B cell (primary cell): ENCODE measurements around the gene GRIP1. TPM values are rescaled to one million over a fixed set of nuclear protein-coding genes. Genes with fewer than 3 reads are reported as not detected.

Experiments
- ATAC-seq: fragments of 200-7000 bp; cut with Tn5 transposase; one replicate; pipeline ENCODE4 v1.10.0; 2021; ENCODE audit warnings: low read depth, mild to moderate bottlenecking, moderate number of reproducible peaks, moderate library complexity
- CTCF ChIA-PET: fragments of 350-600 bp; sonication (Branson Sonifier 250); formaldehyde crosslinking; loops from one replicate; lab custom pipeline; 2021; ENCODE audit warnings: antibody characterized with exemption, inconsistent platforms; lab: Charles Lee
- POLR2A ChIA-PET: fragments of 350-600 bp; sonication (Branson Sonifier 250); formaldehyde crosslinking; loops from one replicate; lab custom pipeline; 2021; ENCODE audit warnings: antibody characterized with exemption; lab: Charles Lee
- DNase-seq: peaks from one replicate; pipeline ENCODE4 v3.0.0; 2013
- H2AFZ ChIP-seq: 2 replicates; pipeline ENCODE4 v1.6.1; 2012; ENCODE audit warnings: mild to moderate bottlenecking, low read depth, low read length; ENCODE audit not compliant: insufficient read depth, poor library complexity, severe bottlenecking
- H3K27ac ChIP-seq, 2 donors: 1 replicate in 1 of 2; 2 replicates in 1 of 2; pipeline ENCODE4 v1.5.1; 2012 to 2013; ENCODE audit warnings: low read length in 2 of 2, mild to moderate bottlenecking in 2 of 2, moderate library complexity in 1 of 2
- H3K27me3 ChIP-seq, 4 experiments: fragments of 200-600 bp in 1 of 4; sonication (generic) in 1 of 4; replicated peaks in 1 of 4; 1 replicate in 2 of 4; 2 replicates in 2 of 4; pipeline versions ENCODE4 v1.6.1 to v1.7.0; 2013 to 2016; ENCODE audit warnings: low read length in 3 of 4, mild to moderate bottlenecking in 2 of 4, mixed read lengths in 1 of 4, moderate library complexity in 1 of 4; ENCODE audit not compliant: insufficient read depth in 4 of 4, control insufficient read depth in 3 of 4; ENCODE audit errors: control extremely low read depth in 1 of 4
- H3K36me3 ChIP-seq, 2 experiments: replicated peaks in 1 of 2; 1 replicate in 1 of 2; 2 replicates in 1 of 2; pipeline versions ENCODE4 v1.6.1 to v1.7.1; 2013; ENCODE audit warnings: low read length in 1 of 2; ENCODE audit not compliant: insufficient read depth in 2 of 2, control insufficient read depth in 1 of 2; ENCODE audit errors: control extremely low read depth in 1 of 2, extremely low read depth in 1 of 2
- H3K4me1 ChIP-seq, 2 donors: fragments of 200-600 bp in 1 of 2; sonication (generic) in 1 of 2; 1 replicate in 1 of 2; 2 replicates in 1 of 2; pipeline versions ENCODE4 v1.5.1 to v1.6.1; 2013 to 2017; ENCODE audit warnings: low read length in 2 of 2; ENCODE audit not compliant: control insufficient read depth in 2 of 2, insufficient read depth in 2 of 2
- H3K4me2 ChIP-seq: replicated peaks from 2 replicates; pipeline ENCODE3; 2012; ENCODE audit warnings: mild to moderate bottlenecking, low read depth, low read length; ENCODE audit not compliant: poor library complexity, severe bottlenecking
- H3K4me3 ChIP-seq, 5 experiments: fragments of 200-600 bp in 1 of 5; sonication (generic) in 1 of 5; 1 replicate in 3 of 5; 2 replicates in 2 of 5; pipeline versions ENCODE4 v1.5.1 to v1.7.0; 2011 to 2016; ENCODE audit warnings: low read length in 4 of 5, mild to moderate bottlenecking in 4 of 5, low read depth in 2 of 5, control low read depth in 1 of 5, moderate library complexity in 1 of 5; ENCODE audit not compliant: insufficient read depth in 1 of 5; ENCODE audit errors: control extremely low read depth in 1 of 5, extremely low read depth in 1 of 5
- H3K79me2 ChIP-seq: fragments of 200-600 bp; sonication (generic); one replicate; pipeline ENCODE4 v1.6.0; 2016; ENCODE audit warnings: low read length; ENCODE audit not compliant: control insufficient read depth, insufficient read depth
- H3K9ac ChIP-seq: fragments of 200-600 bp; sonication (generic); 2 replicates; pipeline ENCODE4 v1.6.1; 2017; ENCODE audit warnings: mild to moderate bottlenecking, low read length, moderate library complexity
- H3K9me3 ChIP-seq, 3 donors: one replicate each; pipeline versions ENCODE4 v1.6.1 to v1.7.1; 2013; ENCODE audit warnings: low read length in 2 of 3; ENCODE audit not compliant: control insufficient read depth in 2 of 3, insufficient read depth in 1 of 3; ENCODE audit errors: control extremely low read depth in 1 of 3
- H4K20me1 ChIP-seq: 2 replicates; pipeline ENCODE4 v1.6.0; 2012; ENCODE audit warnings: mild to moderate bottlenecking, low read length; ENCODE audit not compliant: insufficient read depth, control insufficient read depth, poor library complexity, severe bottlenecking
- H3K27ac Mint-ChIP-seq: one replicate; pipeline ENCODE4 v1.8.0; 2021; ENCODE audit warnings: mixed read lengths
- H3K27me3 Mint-ChIP-seq: one replicate; pipeline ENCODE4 v1.8.0; 2021; ENCODE audit warnings: mixed read lengths
- H3K4me1 Mint-ChIP-seq: one replicate; pipeline ENCODE4 v1.8.0; 2021; ENCODE audit warnings: mixed read lengths
- H3K4me3 Mint-ChIP-seq: one replicate; pipeline ENCODE4 v1.8.0; 2021; ENCODE audit warnings: mixed read lengths
- H3K9me3 Mint-ChIP-seq: one replicate; pipeline ENCODE4 v1.8.0; 2022; ENCODE audit warnings: mixed read lengths; ENCODE audit not compliant: insufficient read depth
- EZH2 ChIP-seq: IDR thresholded peaks from 2 replicates; pipeline ENCODE4 v1.6.1; 2012; ENCODE audit warnings: borderline replicate concordance, low read depth, mild to moderate bottlenecking, moderate library complexity, low read length; ENCODE audit not compliant: insufficient read depth, poor library complexity, severe bottlenecking
- WGBS: methylation state at CpG from one replicate; pipeline ENCODE4 v1.1.5; 2013; ENCODE audit warnings: missing lambda C conversion rate; ENCODE audit not compliant: insufficient coverage; 5-methylcytosine and 5-hydroxymethylcytosine counted together
- intact Hi-C: fragments of 100-400 bp; cut with micrococcal nuclease; formaldehyde crosslinking; loops from one replicate; pipeline ENCODE4 v1.10.0; 2022
- polyA plus RNA-seq: library from polyadenylated mRNA; depleted of rRNA; stranded (reverse); fragments of >200 nt; gene quantifications from 2 replicates; pipeline ENCODE4 v1.2.3, GENCODE V29; 2012
- total RNA-seq, 2 donors: library from RNA; stranded (reverse); fragments of 120-200 nt in 1 of 2; gene quantifications; 1 replicate in 1 of 2; 2 replicates in 1 of 2; pipeline versions ENCODE4 v1.2.3 to v1.2.4, GENCODE V29; 2013 to 2022
- TF ChIP-seq, protein P1 (sequence below): fragments of 200-600 bp; IDR thresholded peaks from one replicate; pipeline ENCODE4 v1.8.0; 2022; ENCODE audit warnings: antibody characterized with exemption, mild to moderate bottlenecking

GRIP1 gene
- total and polyA plus RNA-seq, 2 donors (not counting 1 experiment from before 2014, with no cell fraction given): 0.22 TPM; not detected in 1

DNA sequence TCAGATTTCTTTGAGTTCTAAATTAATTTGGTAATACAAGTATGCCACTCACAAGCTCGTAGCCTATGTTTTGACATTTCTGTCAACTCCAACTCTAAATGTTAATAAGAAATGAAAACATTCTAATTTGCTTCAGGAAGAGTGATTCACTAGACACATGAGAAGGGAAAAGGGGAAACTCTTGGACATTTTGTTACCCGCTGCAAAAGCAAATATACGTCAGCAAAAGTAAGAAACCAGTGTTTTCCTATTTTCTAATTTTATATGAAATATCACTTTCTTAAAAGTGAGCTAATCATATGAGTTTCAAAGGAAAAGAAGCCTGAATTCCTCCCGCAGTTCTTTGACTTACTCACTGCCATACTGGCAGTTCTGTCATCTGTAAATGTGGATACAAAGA, 162.3 kb downstream of the GRIP1 start:
- H3K4me2 ChIP-seq: no peak overlapping the region
- Mint-ChIP-seq H3K4me1 (no peaks in the 10 kb centered on the region), H3K4me3 (no peak overlapping the region), H3K27me3 (no peaks in the 10 kb centered on the region), H3K27ac (no peak overlapping the region), H3K9me3 (peaks cover 3% of the 10 kb centered on the region)
- DNase-seq (no peak), ATAC-seq (no peak)
- H3K27me3 ChIP-seq: no peaks in the 10 kb centered on the region
- no peaks in the 10 kb centered on the region for H3K36me3 ChIP-seq
- no peak overlapping the region for H3K4me3 ChIP-seq
- WGBS: no CpG with 5 or more reads among the region's 4 CpGs
- intact Hi-C loops: no loop called here
- H3K79me2 ChIP-seq: no peaks in the 10 kb centered on the region
- peaks cover 0 to 2% (median 1%) of the 10 kb centered on the region in 3 donors for H3K9me3 ChIP-seq
- ChIA-PET CTCF (no interaction called here), POLR2A (no interaction called here)
- TF ChIP-seq, protein P1, sequence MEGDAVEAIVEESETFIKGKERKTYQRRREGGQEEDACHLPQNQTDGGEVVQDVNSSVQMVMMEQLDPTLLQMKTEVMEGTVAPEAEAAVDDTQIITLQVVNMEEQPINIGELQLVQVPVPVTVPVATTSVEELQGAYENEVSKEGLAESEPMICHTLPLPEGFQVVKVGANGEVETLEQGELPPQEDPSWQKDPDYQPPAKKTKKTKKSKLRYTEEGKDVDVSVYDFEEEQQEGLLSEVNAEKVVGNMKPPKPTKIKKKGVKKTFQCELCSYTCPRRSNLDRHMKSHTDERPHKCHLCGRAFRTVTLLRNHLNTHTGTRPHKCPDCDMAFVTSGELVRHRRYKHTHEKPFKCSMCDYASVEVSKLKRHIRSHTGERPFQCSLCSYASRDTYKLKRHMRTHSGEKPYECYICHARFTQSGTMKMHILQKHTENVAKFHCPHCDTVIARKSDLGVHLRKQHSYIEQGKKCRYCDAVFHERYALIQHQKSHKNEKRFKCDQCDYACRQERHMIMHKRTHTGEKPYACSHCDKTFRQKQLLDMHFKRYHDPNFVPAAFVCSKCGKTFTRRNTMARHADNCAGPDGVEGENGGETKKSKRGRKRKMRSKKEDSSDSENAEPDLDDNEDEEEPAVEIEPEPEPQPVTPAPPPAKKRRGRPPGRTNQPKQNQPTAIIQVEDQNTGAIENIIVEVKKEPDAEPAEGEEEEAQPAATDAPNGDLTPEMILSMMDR: no peak
- no peak for TF ChIP-seq EZH2
- no peak overlapping the region for H2AFZ ChIP-seq
- H3K9ac ChIP-seq: no peak overlapping the region
- H3K27ac ChIP-seq: no peak overlapping the region
- H3K4me1 ChIP-seq: no peaks in the 10 kb centered on the region
- no peaks in the 10 kb centered on the region for H4K20me1 ChIP-seq

DNA sequence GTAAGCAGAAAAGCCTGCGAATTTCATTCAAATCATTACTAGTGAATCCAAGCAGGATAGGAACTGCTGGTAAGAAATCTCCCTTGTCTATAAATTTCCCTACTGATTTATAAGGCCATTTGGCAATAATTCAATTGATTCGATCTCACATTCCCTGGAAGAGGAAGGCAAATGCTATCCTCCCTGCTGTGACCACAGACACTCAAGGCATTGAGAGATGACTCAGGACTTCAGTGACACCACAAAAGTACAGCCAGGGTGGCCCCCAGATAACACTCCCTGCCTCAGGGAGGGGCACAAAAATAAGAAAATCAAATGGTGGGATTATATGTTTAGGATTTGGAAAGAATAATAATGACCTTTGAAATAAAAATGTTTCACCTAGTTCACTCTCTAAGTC, 162.7 kb downstream of the GRIP1 start:
- H4K20me1 ChIP-seq: no peaks in the 10 kb centered on the region
- H3K4me3 Mint-ChIP-seq: no peak overlapping the region
- no peaks in the 10 kb centered on the region for H3K36me3 ChIP-seq
- no peaks in the 10 kb centered on the region for H3K27me3 ChIP-seq
- no peak overlapping the region for H2AFZ ChIP-seq
- no peaks in the 10 kb centered on the region for H3K27me3 Mint-ChIP-seq
- H3K4me1 ChIP-seq: no peaks in the 10 kb centered on the region
- H3K4me2 ChIP-seq: no peak overlapping the region
- H3K79me2 ChIP-seq: no peaks in the 10 kb centered on the region
- no peak overlapping the region for H3K27ac Mint-ChIP-seq
- DNase-seq (no peak), ATAC-seq (no peak)
- ChIA-PET CTCF (no interaction called here), POLR2A (no interaction called here)
- WGBS: 40% methylated on average over 2 of the region's 2 CpGs
- no peaks in the 10 kb centered on the region for H3K4me1 Mint-ChIP-seq
- H3K27ac ChIP-seq: no peak overlapping the region
- intact Hi-C loops: no loop called here
- H3K9ac ChIP-seq: no peak overlapping the region
- TF ChIP-seq EZH2: no peak
- TF ChIP-seq, protein P1: no peak
- H3K9me3 ChIP-seq: peaks cover 0 to 1% (median 0%) of the 10 kb centered on the region in 3 donors
- no peak overlapping the region for H3K4me3 ChIP-seq
- H3K9me3 Mint-ChIP-seq: peaks cover 3% of the 10 kb centered on the region
